ENCODE data around the gene GSKIP.

Gene GSKIP

DNA sequence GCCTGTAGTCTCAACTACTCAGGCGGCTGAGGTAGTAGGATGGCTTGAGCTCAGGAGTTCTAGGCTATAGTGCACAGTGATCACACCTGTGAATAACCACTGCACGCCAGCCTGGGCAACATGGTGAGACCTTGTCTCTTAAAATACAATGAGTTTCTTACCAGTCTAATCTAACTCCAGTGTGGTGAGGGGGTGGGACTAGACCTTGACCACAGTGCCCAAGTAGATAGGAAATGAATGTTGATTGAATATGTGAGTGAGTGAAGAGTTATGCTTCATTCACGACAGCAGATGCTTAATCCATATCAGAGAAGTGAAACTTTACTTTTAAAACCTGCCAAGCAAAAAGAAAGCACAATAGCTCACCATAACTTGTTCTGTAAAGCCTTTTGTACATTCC lies 17.4 kb downstream of the GSKIP start:
- no peak for DNase-seq (ENCODE audit: low spot score)

DNA sequence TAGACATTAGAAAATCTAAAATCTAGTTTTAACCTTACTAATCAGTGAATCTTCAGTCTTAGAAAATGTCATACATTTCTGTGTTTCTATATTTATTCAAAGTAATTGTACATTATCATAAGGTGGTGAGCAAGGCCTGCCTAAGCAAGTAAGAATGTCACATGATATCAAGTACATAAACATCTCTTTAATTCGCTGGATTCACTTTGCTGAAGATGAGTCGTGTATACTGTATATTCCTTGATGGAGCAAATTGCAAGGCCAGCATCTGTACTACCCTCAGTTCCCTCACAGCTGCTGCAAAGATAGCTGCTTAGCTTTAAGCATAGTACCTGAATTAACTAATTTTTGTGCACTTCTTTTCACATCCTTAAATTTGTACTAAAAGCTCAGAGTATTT lies 20.1 kb downstream of the GSKIP start:
- DNase-seq (ENCODE audit: low spot score) = no peak

DNA sequence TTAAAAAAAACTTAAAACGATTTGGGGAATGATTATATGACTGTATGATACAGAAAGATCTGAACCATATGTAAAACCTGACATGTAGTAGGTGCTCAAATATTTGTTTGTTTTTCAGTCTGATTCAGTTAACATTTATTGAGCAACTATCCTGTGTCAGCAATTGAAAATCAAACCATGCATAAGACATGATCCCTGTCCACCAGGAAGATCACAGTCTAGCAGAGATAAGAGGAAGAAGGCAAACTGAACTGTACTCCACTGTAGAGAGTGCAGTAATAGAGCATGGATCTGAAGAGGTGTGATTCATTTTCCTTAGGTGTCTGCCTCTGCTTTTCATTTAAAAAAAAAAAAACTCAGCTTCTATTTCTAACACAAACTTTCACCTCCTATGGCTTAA lies 20.7 kb downstream of the GSKIP start:
- DNase-seq (ENCODE audit: low spot score) = no peak

GRCh38 chr14:96384740-96385139 lies 21.4 kb downstream of the GSKIP start:
- no peak for DNase-seq (ENCODE audit: low spot score)

DNA sequence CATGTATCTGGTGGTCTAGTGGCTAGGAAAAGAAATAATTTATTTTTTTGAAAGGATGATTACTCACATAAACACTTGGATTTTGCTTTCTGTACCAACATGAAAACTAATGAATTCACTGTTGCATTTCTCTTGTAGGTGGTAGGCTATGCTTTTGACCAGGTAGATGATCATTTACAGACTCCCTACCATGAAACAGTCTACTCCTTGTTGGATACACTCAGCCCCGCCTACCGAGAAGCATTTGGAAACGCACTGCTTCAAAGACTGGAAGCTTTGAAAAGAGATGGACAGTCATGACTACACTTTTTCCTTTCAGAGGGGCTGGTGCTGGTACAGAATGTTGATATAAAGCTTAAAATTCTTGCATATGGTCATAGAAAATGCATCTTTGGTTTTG lies 22.1 kb downstream of the GSKIP start:
- DNase-seq (ENCODE audit: low spot score) = no peak

DNA sequence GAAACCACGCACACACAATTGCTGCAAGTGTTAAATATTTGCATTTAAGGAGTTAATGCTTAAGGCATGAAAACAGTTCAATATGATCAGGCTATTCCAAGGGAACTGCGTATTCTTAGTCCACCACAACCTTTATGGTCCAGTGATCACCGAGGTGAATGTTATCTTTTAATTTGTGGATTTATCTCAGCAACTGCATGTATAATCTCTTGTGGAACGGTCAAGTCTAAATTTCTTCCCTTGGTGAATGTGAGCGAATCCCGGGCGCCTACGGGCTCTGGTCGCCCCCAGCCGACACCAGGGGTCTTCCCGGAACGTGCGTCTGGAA lies 27.6 kb downstream of the GSKIP start:
- DNase-seq (ENCODE audit: low spot score) = no peak

- peak; percentile 99 for DNase-seq (ENCODE audit: low spot score)
These were observed 28.2 kb downstream of the GSKIP start for GRCh38 chr14:96391293-96392118.

DNA sequence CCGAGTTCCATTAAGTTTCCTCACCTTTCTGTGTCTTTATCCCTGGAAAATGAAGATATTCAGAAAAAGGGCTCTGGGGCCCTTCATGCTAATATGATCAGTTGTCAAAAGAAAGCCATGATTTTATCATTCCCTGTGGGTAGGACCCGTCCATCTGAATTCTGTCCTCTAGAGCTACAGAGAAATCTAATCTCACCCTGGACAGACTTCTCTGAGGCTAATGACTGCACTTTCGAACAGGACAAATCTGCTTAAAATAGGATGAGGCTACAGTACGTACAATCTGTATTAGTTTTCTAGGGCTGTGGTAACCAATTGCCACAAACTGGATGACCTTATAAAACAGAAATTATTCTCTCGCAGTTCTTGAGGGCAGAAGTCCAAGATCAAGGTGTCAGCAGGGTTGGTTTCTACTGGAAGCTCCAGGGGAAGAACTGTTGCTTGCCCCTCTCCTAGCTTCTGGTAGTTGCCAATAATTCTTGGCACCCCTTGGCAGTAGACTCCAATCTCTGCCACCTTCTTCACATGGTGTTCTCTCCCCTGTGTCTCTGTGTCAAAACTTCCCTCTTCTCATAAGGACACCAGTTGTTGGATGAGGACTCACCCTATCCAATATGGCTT lies 29.9 kb downstream of the GSKIP start:
- DNase-seq (ENCODE audit: low spot score) = no peak

GRCh38 chr14:96394047-96394815 lies 30.9 kb downstream of the GSKIP start:
- DNase-seq (ENCODE audit: low spot score) = no peak

DNA sequence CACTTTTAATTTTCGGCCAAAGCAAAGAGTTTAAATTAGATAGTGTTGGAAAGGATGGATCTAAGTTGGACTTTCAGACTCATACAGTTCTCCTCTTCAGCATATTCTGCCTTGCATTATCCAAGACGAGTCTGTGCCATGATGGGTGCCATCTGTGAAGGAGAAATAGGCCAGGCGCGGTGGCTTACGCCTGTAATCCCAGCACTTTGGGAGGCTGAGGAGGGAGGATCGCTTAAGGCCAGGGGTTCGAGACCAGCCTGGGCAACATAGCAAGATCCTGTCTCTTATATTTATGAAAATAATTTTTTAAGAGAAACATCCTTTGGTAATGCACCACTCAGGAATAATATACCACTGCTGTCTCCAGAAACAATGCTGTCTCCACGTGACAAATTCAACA lies 35.1 kb downstream of the GSKIP start:
- no peak for DNase-seq (ENCODE audit: low spot score)

DNA sequence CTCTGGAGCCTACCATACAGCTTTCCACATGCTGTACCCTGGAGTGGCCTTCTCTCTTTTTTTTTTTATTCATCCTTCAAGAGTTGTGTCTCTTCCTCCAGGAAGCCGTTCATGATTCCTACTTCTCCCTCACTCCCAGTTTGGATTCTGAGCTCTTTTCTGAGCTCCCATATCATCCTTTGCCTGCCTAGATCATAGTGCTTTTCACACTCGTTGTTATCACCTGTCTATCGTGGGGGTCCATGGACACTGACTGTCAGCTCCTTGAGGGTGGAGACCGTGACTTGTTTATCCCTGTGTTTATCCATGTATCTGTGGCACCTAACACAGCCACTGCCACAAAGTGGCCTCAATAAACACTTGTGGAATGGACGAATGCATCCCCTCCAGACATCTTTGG lies 35.6 kb downstream of the GSKIP start:
- peak; percentile 15 for DNase-seq (ENCODE audit: low spot score)

DNA sequence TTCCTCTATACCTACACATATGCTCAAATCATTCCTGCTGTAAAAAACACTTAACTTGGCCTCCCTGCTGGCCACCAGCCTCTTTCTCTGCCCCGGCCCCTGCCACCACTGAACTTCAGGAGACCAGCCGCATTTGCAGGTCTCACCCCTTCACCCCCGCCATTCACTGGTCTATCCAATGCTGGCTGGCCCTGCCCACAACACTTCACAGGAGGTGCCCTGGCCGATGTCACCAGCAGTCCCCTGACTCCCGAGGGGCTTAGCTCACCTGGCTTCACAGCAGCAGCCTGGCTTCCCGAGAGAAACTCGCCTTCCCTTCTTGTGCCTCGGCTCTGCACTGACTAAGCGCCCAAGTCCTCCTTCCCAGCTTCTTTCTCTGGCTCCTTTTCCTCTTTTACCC lies 36.1 kb downstream of the GSKIP start:
- DNase-seq (ENCODE audit: low spot score) = peak; percentile 36

GRCh38 chr14:96400495-96400894 lies 37.2 kb downstream of the GSKIP start:
- peak; percentile 17 for DNase-seq (ENCODE audit: low spot score)

GRCh38 chr14:96403409-96403808 lies 40.1 kb downstream of the GSKIP start:
- DNase-seq (ENCODE audit: low spot score) = no peak

GRCh38 chr14:96405677-96406076 lies 42.4 kb downstream of the GSKIP start:
- no peak for DNase-seq (ENCODE audit: low spot score)

GRCh38 chr14:96407935-96408570 lies 44.7 kb downstream of the GSKIP start:
- DNase-seq (ENCODE audit: low spot score) = peak; percentile 15

DNA sequence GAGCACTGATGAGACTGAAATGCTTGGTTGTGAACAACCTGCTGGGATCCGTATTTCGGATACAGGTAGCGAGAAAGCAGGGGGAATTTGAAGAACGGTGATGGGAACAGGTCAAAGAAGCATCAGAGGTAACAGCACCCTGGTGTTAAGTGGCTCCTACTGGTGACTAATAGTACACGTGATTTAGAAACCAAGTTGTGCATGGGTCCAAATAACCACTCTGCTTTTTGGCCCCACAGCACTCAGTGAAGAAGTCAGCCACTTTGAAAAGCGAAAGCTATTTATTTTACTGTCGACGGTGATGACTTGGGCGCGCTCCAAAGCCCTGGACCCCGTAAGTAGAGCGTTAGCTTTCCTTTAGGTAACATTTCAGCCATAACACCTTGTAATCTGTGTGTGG lies 45.3 kb downstream of the GSKIP start:
- DNase-seq (ENCODE audit: low spot score) = peak; percentile 9

- peak; percentile 16 for DNase-seq (ENCODE audit: low spot score)
These were observed 46.4 kb downstream of the GSKIP start for GRCh38 chr14:96409701-96410100.

DNA sequence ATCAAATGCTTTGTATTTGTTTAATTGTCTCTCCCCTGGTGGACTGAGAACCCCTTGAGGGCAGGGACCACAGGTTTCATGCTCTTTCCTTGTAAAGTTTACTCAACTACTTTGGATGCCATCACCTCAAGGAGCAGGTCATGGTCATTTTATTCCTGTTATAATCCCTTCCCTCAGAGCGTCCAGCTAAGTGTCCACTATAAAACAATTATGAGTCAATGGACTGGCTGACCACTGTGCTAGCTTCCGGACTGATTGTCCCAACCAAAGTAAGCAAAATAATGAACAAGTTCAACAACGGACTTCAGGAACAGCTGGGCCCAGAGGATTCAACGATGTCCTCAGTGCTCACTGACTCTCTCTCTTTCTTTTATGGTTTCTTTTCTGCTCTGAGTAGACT lies 46.8 kb downstream of the GSKIP start:
- no peak for DNase-seq (ENCODE audit: low spot score)

DNA sequence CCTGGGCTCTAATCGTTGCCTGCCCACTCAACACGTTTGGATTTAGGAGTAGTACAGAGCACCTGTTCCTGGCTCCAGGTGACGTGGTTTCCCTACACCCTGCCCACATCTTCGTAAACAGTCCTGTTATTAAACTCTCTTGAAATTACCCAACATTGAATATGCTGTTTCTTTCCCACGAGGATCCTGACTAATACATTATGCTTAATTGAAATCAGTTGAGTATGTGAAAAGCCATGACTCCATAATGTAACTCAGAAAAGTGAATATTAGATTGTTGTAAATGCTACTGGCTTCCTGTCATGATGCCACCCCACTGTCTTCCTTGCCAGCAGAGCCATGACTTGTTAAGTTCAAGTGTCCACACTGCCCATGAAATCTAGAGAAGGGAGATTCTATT lies 50.2 kb downstream of the GSKIP start:
- no peak for DNase-seq (ENCODE audit: low spot score)

- DNase-seq (ENCODE audit: low spot score) = no peak
These were observed 52.2 kb downstream of the GSKIP start for GRCh38 chr14:96415559-96415958.

DNA sequence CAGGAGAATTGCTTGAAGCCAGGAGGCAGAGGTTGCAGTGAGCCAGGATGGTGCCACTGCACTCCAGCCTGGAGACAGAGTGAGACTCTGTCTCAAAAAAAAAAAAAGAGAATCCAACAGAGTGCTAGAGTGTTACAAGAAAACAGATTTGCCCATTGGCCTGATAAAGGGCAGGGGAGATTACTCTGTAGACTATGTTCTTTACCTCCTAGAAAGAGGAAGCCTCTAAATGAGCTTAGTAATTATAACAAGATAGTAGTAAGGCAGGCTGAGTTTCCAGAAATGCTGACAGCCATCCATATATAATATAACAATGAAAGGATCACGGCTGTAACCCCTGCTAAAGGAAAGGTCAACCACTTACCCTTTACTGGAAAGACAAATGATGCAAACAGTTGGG lies 53.0 kb downstream of the GSKIP start:
- no peak for DNase-seq (ENCODE audit: low spot score)

DNA sequence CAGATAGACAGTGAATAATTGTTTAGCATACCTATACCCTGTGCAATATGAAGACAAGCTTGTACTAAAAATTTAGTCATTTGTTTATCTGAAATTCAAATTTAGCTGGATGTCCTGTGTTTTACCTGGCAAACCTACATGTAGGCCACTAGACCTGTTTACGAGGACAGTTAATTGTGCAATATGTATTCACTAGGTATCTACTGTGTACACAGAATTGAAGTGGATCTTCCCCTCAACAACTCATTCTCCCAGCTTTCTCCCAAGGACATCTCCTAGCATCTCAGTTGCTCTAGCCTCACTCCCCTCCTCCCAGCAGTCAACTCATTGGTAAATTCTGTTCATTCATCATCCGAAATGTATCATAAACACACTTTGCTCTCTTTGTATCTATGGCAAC lies 53.9 kb downstream of the GSKIP start:
- no peak for DNase-seq (ENCODE audit: low spot score)

Measured in ecto neural progenitor cell (in vitro differentiated cells).